NCI-H2171 (cell line): ENCODE results near the gene SLC28A1.
"Not testable (repeated sequence)": the region's sequence is repeated elsewhere in the genome, so short reads cannot be mapped to it uniquely, and the experiment has no call there.

ENCODE experiments used
- DNase-seq: peaks from one replicate; lab custom pipeline; 2025; lab: John Stamatoyannopoulos, UW

Gene SLC28A1

DNA sequence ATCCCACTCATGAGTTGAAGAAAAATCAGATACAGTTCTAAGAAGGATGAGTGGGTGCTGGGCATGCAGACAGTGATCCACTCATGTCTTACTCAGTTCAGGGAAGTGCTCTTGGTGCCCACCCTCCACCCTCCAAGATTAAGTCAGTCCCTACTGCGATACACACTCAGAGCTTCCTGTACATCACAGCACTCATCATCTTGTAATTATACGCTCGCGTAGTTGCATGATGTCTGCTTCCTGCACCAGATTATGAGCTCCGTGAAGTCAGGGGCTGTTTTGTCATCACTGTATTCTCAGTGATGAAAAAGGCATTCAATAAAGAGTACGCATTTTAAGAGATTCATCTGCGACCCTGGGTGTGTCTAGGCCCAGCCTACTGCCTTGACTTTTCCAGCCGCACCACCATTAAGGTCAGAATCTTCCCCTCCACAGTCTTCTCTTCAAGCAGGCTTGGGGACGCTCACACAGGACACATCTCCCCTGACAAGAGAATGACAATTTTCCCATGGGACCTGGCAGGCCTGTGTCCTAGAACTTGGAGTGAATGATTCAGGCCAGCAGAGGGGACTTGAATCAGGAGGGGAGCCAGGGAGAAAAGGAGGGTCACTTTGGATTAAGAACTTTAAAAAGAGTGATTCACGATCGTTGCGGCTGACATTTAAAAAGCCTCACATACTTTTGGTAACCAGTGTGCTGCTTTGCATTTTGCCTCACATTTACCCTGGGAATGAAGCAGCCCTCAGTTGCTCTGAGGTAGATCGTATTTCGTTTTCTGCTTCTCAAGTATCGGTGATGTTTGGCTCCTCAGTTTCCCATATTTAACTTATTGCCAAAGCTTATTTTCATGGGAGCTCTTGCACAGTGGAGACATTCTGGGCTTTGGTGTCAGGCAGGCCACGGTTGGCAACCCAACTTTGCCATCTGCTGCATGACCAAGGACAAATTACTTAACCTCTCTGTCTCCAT, 89.3 kb downstream of the SLC28A1 start:
- DNase-seq: no peak

DNA sequence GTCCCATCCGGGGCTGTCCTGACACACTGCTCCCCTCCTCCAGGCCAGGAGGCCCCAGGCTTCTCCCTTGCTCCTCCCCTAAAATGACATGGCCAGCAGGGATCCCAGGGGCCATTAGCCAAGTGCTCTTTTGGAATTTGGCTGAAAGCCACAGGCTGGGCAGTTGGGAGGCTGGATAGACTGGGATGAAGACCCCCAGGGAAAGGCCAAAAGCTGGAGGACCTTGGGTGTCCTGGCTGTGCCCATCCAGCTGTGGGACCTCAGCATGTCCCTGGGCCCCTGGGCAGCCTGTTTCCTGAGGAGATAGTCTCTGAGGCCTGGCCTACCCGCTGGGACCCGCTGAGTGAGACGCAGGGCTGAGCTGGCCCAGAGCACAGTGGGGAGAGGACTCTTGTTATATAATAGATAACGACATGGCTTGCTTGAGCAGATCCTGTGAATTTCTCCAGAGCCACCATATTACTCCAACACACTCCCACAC, 91.4 kb downstream of the SLC28A1 start:
- no peak for DNase-seq

DNA sequence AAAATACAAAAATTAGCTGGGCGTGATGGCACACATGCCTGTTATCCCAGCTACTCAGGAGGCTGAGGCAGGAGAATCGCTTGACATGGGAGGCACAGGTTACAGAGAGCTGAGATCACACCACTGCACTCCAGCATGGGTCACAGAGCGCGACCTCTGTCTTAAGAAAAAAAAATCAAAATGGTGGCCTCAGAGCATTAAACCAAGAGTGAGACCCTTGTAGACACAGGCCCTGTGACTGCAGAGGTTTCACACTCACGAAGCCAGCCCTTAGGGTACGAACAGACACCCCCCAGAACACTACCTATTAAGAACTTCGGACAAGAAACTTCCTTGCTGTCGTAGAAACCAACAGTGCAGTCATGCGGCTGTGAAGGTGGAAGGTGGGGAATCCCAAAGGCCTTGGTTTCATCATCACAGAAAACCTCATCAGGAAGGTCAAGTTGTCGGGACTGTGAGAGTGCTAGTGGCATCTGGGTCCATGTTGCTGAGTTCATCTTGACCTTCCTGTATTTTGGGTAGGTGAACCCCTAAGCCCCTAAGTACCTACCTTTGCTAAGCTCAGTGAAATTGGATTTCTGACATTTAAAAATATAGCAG, 92.4 kb downstream of the SLC28A1 start:
- no peak for DNase-seq

DNA sequence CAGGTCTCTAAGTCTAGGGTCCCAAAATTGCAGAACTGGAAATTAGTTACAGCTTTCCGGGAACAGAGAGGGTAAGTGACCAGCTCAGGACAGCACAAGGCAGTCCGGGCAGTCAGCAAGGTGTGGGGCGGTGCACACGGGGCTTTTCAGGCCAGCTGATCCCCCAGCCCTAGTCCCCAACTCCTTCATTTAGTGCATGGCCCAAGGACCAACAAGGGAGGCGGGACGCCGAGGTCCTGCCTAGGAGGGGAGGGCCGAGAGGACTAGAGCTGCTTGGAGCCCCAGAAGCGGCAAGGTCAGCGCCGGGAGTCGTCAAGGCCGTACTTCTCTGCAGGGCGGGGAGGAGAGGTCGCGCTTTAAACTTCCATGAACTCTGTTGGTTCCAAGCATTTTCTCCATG, 95.2 kb downstream of the SLC28A1 start:
- DNase-seq: no peak

DNA sequence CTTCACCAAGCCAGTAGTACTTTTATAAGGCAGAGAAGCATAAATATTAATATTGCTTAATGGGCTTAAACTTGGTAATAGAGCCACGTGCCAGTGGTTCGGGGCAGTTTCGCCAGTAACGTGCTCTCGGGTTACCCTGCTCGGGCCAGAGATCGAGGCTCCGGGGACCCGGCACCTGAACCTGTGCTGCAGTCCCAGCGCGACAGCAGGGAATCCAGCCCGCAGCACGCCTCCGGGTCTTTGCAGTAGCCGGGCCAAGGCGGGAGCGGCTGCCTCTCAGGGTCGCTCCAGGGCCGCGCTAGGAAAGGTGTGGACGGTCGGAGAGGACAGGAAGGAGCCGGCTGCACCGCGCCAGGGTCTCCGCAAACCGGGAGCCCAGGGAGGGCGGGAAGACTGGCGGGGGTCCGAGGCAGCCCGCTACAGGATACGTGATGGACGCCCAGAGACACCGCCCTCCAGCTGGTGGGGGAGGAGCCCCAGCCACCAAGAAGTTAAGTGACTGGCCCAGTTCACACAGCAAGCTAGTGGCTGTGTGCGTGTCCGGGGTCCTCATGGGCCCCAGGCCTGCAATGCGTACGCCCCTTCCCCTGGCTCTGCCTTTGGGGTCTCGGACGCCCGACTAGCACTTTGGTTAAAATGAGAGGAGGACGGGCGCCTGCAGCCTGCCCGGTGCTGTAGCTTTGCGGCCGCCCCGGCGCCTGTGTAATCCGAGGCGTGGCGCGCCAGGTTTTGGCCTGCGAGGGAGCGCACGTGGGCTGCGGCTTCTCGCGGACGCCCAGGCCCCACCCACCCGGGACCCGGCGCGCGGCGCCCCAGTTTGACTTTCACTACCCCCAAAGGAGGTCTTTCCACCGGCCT, 96.0 kb downstream of the SLC28A1 start:
- DNase-seq: peak; percentile 75

DNA sequence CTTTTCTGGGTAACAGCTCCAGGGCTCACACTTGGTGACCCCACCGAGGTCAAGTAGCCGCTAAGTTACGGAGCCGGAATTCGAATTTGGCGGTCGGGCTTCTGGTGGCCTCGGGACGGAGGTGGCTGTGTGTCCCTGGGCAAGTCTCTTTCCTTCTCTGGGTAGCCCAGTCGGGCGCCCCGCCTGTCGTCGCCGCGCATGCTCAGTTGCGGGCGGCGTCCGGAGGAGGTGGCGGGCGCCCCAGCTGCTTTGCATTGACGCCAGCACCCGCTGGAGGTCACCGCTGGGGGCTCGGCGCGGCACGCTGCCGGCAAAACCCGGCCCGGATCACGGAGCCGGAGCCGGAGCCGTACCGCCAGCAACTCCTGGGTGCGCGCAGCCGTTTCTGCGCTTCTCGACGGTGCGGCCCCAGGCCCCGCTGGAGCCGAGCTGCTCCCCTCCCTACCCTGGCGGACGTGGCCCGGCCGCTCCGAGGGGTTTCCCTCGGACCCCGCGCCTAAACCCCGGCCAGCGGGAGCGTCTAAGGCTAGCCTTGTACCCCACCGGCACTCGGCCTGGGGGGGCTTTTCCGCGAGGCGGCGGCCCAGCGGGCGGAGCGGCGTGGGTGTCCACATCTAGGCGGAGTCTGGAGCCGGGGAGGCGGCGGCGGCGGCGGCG, 96.7 kb downstream of the SLC28A1 start:
- DNase-seq: peak; percentile 91

DNA sequence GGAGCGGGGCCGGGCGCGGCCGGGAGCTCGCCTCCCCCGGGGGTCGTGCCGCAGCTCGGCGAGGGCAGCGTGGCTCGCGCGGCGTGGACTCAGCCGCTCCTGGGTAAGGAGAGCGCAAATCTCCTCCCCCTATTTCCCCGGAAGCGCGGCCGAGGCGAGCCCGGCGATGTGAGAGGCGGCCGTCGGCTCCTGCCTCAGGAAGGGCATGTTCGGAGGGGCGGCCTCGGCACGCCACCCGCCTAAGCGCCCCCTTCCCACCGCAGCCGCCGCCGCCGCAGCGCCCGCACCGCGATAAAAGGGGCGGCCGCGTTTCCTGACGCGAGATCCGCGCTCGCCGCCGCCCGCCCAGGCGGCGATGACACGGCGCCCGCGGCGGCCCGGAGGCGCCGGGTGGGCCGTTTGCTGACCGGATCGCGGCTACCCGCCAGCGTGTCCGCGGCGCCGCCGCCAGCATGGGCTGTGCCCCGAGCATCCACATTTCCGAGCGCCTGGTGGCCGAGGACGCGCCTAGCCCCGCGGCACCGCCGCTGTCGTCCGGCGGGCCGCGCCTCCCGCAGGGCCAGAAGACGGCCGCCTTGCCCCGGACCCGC, 97.3 kb downstream of the SLC28A1 start, which contains the start of gene PDE8A:
Gene PDE8A (plus strand): TSS at position 146 of the 590 bp plus-strand sequence. CDS start 307 bp downstream, at position 453.
- DNase-seq: peak; percentile 31

DNA sequence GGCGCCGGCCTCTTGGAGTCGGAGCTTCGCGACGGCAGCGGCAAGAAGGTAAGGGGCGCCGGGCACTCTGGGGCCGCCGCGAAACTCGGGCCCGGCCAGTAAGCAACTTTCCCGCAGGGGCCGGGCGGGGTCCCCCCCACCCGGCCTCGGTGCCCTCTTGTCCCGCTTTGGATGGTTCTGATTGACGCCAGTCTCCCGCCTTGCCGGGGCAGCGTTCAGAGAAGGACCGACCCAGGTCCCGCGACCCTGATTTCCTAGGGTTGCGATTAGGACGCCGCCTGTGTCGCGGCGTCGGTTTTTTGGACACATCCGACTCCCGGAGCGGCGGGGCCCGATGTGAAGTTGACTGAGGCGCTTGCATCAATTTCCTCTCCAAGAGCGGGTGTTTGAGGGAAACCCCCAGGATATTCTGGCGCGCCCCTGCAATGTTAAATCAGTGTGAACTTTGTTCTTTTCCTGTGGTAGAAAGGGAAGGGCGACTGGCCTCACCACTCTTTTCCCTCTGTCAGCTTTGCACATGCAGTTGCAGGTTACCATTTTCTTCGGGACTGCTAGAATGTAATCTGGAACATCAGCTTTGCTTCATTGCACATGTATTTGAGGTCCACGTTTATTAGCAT, 97.9 kb downstream of the SLC28A1 start:
- no peak for DNase-seq

DNA sequence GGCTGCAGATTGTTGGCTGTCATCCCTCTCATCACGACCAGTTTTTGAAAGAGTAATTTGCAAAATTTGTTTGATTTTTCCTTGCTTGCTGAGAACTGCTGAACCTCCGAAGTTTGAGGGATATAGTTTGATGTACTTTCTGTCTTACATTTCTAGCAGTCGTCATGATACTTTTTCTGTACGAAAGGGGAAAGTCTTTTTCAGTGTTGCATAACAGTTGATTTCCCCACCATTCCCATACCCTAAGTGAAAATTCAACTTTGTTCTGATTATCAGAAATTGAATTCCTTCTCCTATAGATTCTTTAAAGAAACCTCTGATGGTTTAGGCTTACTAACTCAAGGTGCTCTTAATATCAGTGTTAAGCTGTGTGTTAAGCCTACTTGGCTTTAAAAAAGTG, 98.8 kb downstream of the SLC28A1 start:
- no peak for DNase-seq

DNA sequence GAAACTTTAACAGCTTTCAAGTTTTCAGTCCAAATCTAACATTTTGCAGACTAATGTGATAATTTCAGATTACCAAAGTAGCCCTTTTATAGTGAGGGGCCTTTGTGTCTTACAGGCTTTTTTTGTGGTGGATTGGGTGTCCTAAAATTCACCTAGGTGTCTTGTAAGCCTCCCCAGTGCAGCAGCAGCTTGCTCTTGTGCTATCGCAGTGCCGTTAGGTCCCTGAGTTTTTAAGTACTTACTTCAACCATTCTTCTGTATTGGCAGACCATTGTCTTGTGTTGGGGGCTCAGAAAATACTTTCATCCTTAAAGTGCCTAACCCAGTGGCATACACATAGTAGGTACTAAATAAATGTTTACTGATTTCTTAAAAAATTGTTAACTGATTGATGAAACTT, 99.2 kb downstream of the SLC28A1 start:
- DNase-seq: no peak

DNA sequence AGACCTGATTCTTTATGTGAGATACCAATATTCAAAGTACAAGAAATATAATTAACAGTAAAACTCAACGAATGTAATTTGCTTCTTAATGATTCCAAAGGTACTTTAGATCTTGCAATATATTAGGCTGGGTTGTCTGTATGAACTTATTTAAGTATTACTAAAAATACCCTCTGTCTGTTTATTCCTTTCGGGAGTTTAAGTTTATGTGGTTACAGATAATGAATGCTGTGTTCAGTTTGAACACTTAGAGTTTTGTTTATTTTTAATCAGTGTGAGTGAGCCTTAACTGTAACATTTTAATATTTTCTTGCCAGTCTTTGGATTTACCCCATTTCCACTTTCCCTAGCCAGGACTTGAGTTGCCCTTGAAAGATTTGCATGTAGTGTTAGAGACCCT, 100.7 kb downstream of the SLC28A1 start:
- DNase-seq: no peak

DNA sequence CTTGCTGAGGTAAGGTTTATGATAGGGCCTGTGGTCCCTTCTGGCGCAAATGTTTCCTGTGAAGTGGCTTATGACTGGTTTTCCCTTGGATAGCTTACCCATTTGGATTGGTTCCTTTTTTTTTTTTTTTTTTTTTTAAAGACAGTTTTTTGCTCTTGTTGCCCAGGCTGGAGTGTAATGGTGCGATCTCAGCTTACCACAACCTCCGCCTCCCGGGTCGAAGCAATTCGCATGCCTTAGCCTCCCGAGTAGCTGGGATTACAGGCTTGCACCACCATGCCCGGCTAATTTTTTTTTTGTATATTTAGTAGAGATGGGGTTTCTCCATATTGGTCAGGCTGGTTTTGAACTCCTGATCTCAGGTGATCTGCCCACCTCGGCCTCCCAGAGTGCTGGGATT, 102.9 kb downstream of the SLC28A1 start:
- not testable (repeated sequence) for DNase-seq

DNA sequence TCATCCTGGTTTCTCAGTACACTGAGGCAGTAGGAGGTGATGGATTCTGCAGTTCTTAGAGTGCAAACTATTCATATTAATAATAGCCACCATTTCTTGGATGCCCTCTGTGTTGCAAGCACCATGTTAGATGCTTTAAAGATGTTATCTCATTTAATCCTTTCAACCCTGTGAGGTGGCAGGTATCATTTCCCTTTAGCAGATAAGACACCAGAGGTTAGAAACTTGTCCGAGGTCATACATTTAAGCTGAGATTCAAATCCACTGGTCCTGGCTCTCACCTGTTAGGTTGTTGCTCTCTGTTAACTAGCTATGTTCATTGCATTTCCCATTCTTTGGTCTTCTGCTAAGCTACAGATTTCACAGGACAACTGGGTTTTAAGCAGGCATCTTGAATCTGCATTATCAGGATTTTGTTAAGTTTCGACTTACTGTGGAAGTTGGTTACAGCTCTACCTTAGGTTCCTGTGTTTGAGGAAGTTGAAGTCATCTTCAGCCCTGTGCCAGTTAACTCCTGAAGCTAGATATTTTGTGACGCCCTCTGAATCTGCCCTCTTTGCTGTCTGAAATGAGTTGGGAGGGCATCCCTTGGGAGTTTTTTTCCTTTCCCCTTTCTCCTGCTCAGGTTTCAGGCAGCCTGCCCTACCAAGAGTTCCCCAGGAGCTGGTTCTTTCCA, 103.6 kb downstream of the SLC28A1 start:
- DNase-seq: peak; percentile 12

DNA sequence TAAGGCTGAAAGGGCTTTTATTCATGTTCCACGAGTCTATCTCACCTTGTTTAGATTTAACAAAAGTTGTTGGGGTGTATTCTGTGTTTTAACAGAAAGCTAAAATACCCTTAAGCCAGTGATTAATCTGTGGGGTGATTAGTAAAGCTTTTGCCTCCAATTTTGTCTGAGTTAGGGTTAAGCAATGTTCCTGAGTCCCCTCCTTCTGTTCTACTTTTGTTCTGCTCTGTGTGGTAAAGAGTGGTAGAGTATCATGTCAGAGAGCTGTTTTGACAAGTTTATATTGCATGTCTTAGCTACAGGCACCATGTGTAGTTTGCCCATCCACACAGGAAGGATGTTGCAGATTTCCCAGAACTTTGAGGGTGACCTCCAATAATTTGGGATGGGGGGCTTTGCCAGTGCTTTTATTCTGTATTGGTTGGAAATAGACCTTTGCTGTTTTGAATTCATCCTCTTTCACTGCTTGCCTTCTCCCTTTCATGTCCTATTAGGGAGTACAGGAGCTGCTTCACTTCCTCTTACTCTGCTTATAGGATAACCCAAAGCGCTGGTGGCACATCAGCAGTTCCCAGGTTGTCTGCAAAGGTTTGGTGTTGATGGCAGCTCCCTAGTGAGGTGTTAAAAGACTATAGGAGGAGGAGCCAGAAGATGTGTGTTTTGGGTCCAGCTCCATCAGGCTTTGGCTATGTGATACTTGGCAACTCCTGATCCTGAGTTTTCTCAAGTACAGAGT, 104.6 kb downstream of the SLC28A1 start:
- no peak for DNase-seq

DNA sequence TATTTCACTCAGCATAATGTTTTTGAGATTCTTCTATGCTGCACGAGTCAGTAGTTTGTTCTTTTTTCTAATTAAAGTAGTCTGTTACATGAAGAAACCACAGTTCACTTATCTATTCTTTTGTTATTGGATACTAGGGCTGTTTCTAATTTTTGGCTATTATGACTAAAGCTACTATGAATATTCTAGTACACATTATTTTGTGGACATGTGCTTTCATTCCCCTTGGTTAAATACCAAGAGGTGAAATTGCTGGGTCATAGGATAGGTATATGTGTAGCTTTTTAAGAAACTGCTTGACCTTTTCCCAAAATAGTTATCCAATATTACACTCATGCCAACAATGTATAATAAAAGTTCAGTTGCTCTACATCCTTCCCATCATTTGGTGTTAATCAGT, 106.0 kb downstream of the SLC28A1 start:
- no peak for DNase-seq

DNA sequence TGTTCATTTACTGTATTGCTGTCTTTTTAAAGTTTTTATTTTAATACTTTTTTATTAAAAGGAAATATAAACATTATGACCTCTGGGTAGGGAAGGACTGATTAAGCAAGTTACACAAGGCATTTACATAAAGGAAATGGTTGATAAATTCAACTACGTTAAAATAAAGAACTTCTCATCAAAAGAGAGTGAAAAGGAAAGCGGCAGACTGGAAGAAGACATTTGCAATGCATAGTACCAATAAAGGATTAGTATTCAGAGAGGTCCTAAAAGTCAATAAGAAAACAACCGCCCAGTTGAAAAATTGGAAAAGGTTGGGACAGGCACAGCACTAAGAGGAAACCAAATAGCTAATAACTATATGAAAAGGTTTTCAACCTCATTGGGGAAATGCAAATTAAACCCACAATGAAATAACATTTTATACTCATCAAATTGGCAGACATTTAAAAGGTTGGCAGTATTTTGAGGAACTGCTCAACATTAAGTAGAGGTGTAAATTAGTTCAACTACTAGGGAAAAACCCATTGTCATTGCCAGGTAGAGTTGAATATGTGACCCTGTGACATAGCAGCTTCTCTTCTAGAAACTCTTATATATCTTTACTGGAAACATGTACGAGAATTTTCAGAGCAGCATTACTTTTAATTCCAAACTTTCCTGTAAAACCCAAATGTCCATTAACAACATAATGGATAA, 106.7 kb downstream of the SLC28A1 start:
- no peak for DNase-seq

DNA sequence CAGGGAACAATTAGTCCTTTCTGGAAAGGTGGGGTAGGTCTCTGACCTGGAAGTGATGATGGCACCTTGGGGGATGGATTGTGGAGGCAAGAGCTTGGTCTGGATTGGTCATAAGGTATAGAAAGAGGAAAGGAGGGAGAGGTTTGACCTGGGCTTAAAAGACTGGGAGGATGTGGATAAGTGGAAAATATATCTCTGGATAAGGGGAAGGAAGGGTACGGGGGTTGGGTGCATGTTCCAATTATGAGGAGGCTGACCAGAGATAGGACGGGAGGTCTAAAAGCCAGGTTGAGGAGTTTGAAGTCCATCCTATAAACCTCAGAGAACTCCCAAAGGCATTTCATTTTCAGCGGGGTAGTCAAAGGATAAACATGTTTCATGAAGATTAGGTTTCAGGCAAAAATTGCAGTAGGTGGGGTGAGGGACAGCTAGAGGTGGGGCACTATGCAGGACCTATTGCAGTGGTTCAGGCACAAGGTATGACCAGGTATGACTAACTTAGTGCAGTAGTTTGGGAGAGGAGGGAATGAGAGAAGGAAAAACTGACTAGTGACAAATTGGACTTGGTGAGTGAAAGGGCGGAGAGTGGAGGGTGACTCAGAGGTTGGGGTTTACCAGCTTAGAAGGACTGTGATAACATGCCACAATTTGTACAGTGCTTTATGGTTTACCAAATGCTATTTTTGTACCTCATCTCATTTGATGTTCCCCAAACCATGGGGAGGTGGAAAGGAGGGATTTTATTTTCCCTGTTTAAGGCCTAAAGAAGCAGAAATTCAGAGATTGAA, 107.9 kb downstream of the SLC28A1 start:
- no peak for DNase-seq
